Fibroblast of skin of right biceps (primary cell): Measurements from ENCODE around the gene ARAF.
"Not testable (repeated sequence)": the region's sequence is repeated elsewhere in the genome, so short reads cannot be mapped to it uniquely, and the experiment has no call there.

Source experiments
- DNase-seq: peaks from one replicate; pipeline ENCODE4 v3.0.0-alpha.2; 2013

ARAF gene

GRCh38 chrX:47560934-47561658 is at the start of gene ARAF:
TSS of gene ARAF (plus strand) at chrX:47561205. CDS start at chrX:47562968, 1,763 bp downstream.
- peak; percentile 100 for DNase-seq

GRCh38 chrX:47512383-47512782 is 48.6 kb upstream of the ARAF start:
- not testable (repeated sequence) for DNase-seq

GRCh38 chrX:47513034-47513965 is 47.7 kb upstream of the ARAF start:
- DNase-seq: not testable (repeated sequence)

- peak; percentile 73 for DNase-seq
These were observed 46.3 kb upstream of the ARAF start for GRCh38 chrX:47514533-47515235.

GRCh38 chrX:47515941-47516665 is 44.9 kb upstream of the ARAF start:
- peak; percentile 56 for DNase-seq

GRCh38 chrX:47518144-47518543 is 42.9 kb upstream of the ARAF start:
- no peak for DNase-seq

- peak; percentile 68 for DNase-seq
These were observed 37.7 kb upstream of the ARAF start for GRCh38 chrX:47523297-47523696.

GRCh38 chrX:47523713-47524166 is 37.3 kb upstream of the ARAF start:
- DNase-seq: no peak

- no peak for DNase-seq
These were observed 31.5 kb upstream of the ARAF start for GRCh38 chrX:47529548-47529947.

- DNase-seq: no peak
These were observed 31.0 kb upstream of the ARAF start for GRCh38 chrX:47530049-47530448.

- no peak for DNase-seq
These were observed 21.1 kb upstream of the ARAF start for GRCh38 chrX:47539860-47540259.

GRCh38 chrX:47540754-47541538 is 20.1 kb upstream of the ARAF start:
- DNase-seq: peak; percentile 89

GRCh38 chrX:47543496-47543895 is 17.5 kb upstream of the ARAF start:
- DNase-seq: no peak

- DNase-seq: peak; percentile 94
These were observed 4.9 kb upstream of the ARAF start for GRCh38 chrX:47556045-47556623.

- no peak for DNase-seq
These were observed 2.6 kb upstream of the ARAF start for GRCh38 chrX:47558436-47558835.

GRCh38 chrX:47560179-47560933 is 649 bp upstream of the ARAF start:
- no peak for DNase-seq

- DNase-seq: no peak
These were observed 700 bp downstream of the ARAF start for GRCh38 chrX:47561659-47562151.

GRCh38 chrX:47562615-47563243 is 1.7 kb downstream of the ARAF start:
- DNase-seq: no peak

GRCh38 chrX:47563801-47564315 is 2.9 kb downstream of the ARAF start:
- no peak for DNase-seq
